Vagina (tissue), 2 donors: Measurements from ENCODE around the gene PTPRF. TPM values are rescaled to one million over a fixed set of nuclear protein-coding genes. Genes with fewer than 3 reads are reported as not detected.

ENCODE experiments used
- DNase-seq, 2 donors: peaks; one replicate each; pipeline ENCODE4 v3.0.0-alpha.2; 2017; ENCODE audit errors: extremely low spot score in 2 of 2
- H3K27ac ChIP-seq: fragments of 200-600 bp; sonication (generic); one replicate; pipeline ENCODE4 v1.5.1; 2019
- H3K27me3 ChIP-seq: fragments of 200-600 bp; sonication (generic); one replicate; pipeline ENCODE4 v1.5.1; 2019
- H3K36me3 ChIP-seq, 2 donors: fragments of 200-600 bp; sonication (generic); one replicate each; pipeline ENCODE4 v1.5.1; 2017 to 2019
- H3K4me1 ChIP-seq: fragments of 200-600 bp; sonication (generic); one replicate; pipeline ENCODE4 v1.5.1; 2019
- H3K4me3 ChIP-seq, 2 donors: fragments of 200-600 bp; sonication (generic); 1 replicate in 1 of 2; 2 replicates in 1 of 2; pipeline ENCODE4 v1.5.1; 2016 to 2019
- H3K9me3 ChIP-seq: fragments of 200-600 bp; sonication (generic); one replicate; pipeline ENCODE4 v1.5.1; 2019
- CTCF ChIP-seq, 3 experiments: fragments of 450-650 bp in 2 of 3; fragments of 200-600 bp in 1 of 3; sonication (generic) in 1 of 3; IDR thresholded peaks; one replicate each; pipeline ENCODE4 v1.5.1; 2017 to 2019; ENCODE audit warnings: antibody characterized with exemption in 3 of 3, mild to moderate bottlenecking in 2 of 3, moderate library complexity in 2 of 3
- POLR2A ChIP-seq, 2 donors: fragments of 450-650 bp; IDR thresholded peaks; one replicate each; pipeline ENCODE4 v1.6.1; 2017; ENCODE audit warnings: antibody characterized with exemption in 2 of 2, mild to moderate bottlenecking in 2 of 2, moderate library complexity in 2 of 2
- POLR2AphosphoS5 ChIP-seq, 2 donors: sonication (generic); formaldehyde crosslinking; IDR thresholded peaks; one replicate each; pipeline ENCODE4 v1.9.0; 2017; ENCODE audit warnings: antibody characterized with exemption in 2 of 2, mild to moderate bottlenecking in 2 of 2, low read depth in 1 of 2; ENCODE audit not compliant: insufficient read depth in 1 of 2
- intact Hi-C: fragments of 100-400 bp; cut with DNase I; formaldehyde crosslinking; loops from one replicate; pipeline ENCODE4 v1.15.1; 2023
- total RNA-seq: library from RNA; depleted of rRNA; stranded (reverse); fragments of >200 nt; gene quantifications from one replicate; pipeline ENCODE4 v1.2.3, GENCODE V29; 2016

PTPRF gene
- total RNA-seq, 1 donor from 2014 or later, result 139 TPM

- H3K4me3 ChIP-seq, result no peak overlapping the region
- intact Hi-C loops, result no loop called here
- no peak for DNase-seq
- no peaks in the 10 kb centered on the region for H3K9me3 ChIP-seq
- H3K4me1 ChIP-seq, result no peaks in the 10 kb centered on the region
- peaks cover 0 to 52% of the 10 kb centered on the region in 2 donors for H3K36me3 ChIP-seq
- H3K27ac ChIP-seq, result no peak overlapping the region
- H3K27me3 ChIP-seq, result no peaks in the 10 kb centered on the region
- no peak for TF ChIP-seq POLR2AphosphoS5 (IDR thresholded peaks at IDR 0.05; ENCODE audit: insufficient read depth in 1 of 2, low read depth in 1 of 2)
Measured at GRCh38 chr1:43613075-43613942, 82.6 kb downstream of the PTPRF start.

- Histone ChIP-seq H3K4me3 (no peak overlapping the region), H3K27me3 (no peaks in the 10 kb centered on the region), H3K9me3 (no peaks in the 10 kb centered on the region), H3K27ac (no peak overlapping the region), H3K4me1 (no peaks in the 10 kb centered on the region), H3K36me3 (peaks cover 0 to 54% of the 10 kb centered on the region in 2 donors)
- TF ChIP-seq CTCF (IDR thresholded peaks at IDR 0.05) (no peak), POLR2A (IDR thresholded peaks at IDR 0.05) (no peak), POLR2AphosphoS5 (IDR thresholded peaks at IDR 0.05; ENCODE audit: insufficient read depth in 1 of 2, low read depth in 1 of 2) (no peak)
- DNase-seq, result no peak
- intact Hi-C loops, result no loop called here
Measured at GRCh38 chr1:43614211-43614610, 83.5 kb downstream of the PTPRF start.

- Histone ChIP-seq H3K27ac (no peak overlapping the region), H3K27me3 (no peaks in the 10 kb centered on the region), H3K36me3 (peaks cover 0 to 54% of the 10 kb centered on the region in 2 donors), H3K4me3 (no peak overlapping the region), H3K4me1 (no peaks in the 10 kb centered on the region), H3K9me3 (no peaks in the 10 kb centered on the region)
- intact Hi-C loops, result no loop called here
- DNase-seq, result no peak
- TF ChIP-seq POLR2AphosphoS5 (IDR thresholded peaks at IDR 0.05; ENCODE audit: insufficient read depth in 1 of 2, low read depth in 1 of 2) (no peak), CTCF (IDR thresholded peaks at IDR 0.05) (no peak), POLR2A (IDR thresholded peaks at IDR 0.05) (no peak)
Measured at GRCh38 chr1:43614891-43615290, 84.2 kb downstream of the PTPRF start.

- no peak overlapping the region for H3K27ac ChIP-seq
- peaks cover 0 to 67% of the 10 kb centered on the region in 2 donors for H3K36me3 ChIP-seq
- intact Hi-C loops, result no loop called here
- H3K4me1 ChIP-seq, result no peaks in the 10 kb centered on the region
- H3K9me3 ChIP-seq, result no peaks in the 10 kb centered on the region
- H3K27me3 ChIP-seq, result no peaks in the 10 kb centered on the region
- no peak overlapping the region for H3K4me3 ChIP-seq
- DNase-seq, result no peak
- TF ChIP-seq POLR2AphosphoS5 (IDR thresholded peaks at IDR 0.05; ENCODE audit: insufficient read depth in 1 of 2, low read depth in 1 of 2) (no peak), CTCF (IDR thresholded peaks at IDR 0.05) (no peak), POLR2A (IDR thresholded peaks at IDR 0.05) (no peak)
Measured at GRCh38 chr1:43616383-43616782, 85.7 kb downstream of the PTPRF start.

- no peaks in the 10 kb centered on the region for H3K27me3 ChIP-seq
- intact Hi-C loops, result no loop called here
- TF ChIP-seq POLR2AphosphoS5 (IDR thresholded peaks at IDR 0.05; ENCODE audit: insufficient read depth in 1 of 2, low read depth in 1 of 2), result no peak
- TF ChIP-seq POLR2A (IDR thresholded peaks at IDR 0.05), result no peak
- no peak for TF ChIP-seq CTCF (IDR thresholded peaks at IDR 0.05)
- H3K4me3 ChIP-seq, result no peak overlapping the region
- peaks cover 3% of the 10 kb centered on the region for H3K4me1 ChIP-seq
- no peak for DNase-seq
- no peak overlapping the region for H3K27ac ChIP-seq
- H3K36me3 ChIP-seq, result peaks cover 0 to 71% of the 10 kb centered on the region in 2 donors
- H3K9me3 ChIP-seq, result no peaks in the 10 kb centered on the region
Measured at GRCh38 chr1:43617011-43617410, 86.3 kb downstream of the PTPRF start.
